GM23338 (cell line): Measurements from ENCODE around the gene MTHFD2L. TPM values are rescaled to one million over a fixed set of nuclear protein-coding genes. Genes with fewer than 3 reads are reported as not detected.

Source experiments
- ATAC-seq: fragments of 200-7000 bp; cut with Tn5 transposase; 3 replicates; pipeline ENCODE4 v1.9.1; 2020
- DNase-seq: peaks from one replicate; pipeline ENCODE4 v3.0.0-alpha.2; 2015; ENCODE audit warnings: low spot score
- H2AFZ ChIP-seq: fragments of 200-600 bp; sonication (generic); 2 replicates; pipeline ENCODE4 v1.8.0; 2016; ENCODE audit warnings: antibody characterized with exemption, mild to moderate bottlenecking, moderate library complexity
- H3F3A ChIP-seq: fragments of 200-600 bp; sonication (generic); replicated peaks from 2 replicates; pipeline ENCODE4 v1.8.0; 2017; ENCODE audit warnings: antibody characterized with exemption, mixed run types, low read depth
- H3K27ac ChIP-seq: fragments of 200-600 bp; sonication (generic); 2 replicates; pipeline ENCODE4 v1.6.1; 2016; ENCODE audit warnings: low read depth
- H3K27me3 ChIP-seq: fragments of 200-600 bp; sonication (generic); 2 replicates; pipeline ENCODE4 v1.8.0; 2016; ENCODE audit warnings: mild to moderate bottlenecking, mixed run types, moderate library complexity; ENCODE audit not compliant: insufficient read depth
- H3K36me3 ChIP-seq: fragments of 200-600 bp; sonication (generic); 2 replicates; pipeline ENCODE4 v1.8.0; 2016; ENCODE audit warnings: mild to moderate bottlenecking; ENCODE audit not compliant: insufficient read depth
- H3K4me1 ChIP-seq: fragments of 200-600 bp; sonication (generic); 2 replicates; pipeline ENCODE4 v1.8.0; 2016; ENCODE audit warnings: mild to moderate bottlenecking, moderate library complexity; ENCODE audit not compliant: insufficient read depth
- H3K4me2 ChIP-seq: fragments of 200-600 bp; sonication (generic); 2 replicates; pipeline ENCODE4 v1.7.1; 2017; ENCODE audit warnings: mixed run types
- H3K4me3 ChIP-seq: fragments of 200-600 bp; sonication (generic); 2 replicates; pipeline ENCODE4 v1.6.1; 2016; ENCODE audit warnings: mixed run types
- H3K79me2 ChIP-seq: fragments of 200-600 bp; sonication (generic); replicated peaks from 2 replicates; pipeline ENCODE4 v1.8.0; 2017; ENCODE audit warnings: mild to moderate bottlenecking; ENCODE audit not compliant: insufficient read depth
- H3K9me2 ChIP-seq: fragments of 200-600 bp; sonication (generic); 2 replicates; pipeline ENCODE4 v1.8.0; 2017; ENCODE audit not compliant: insufficient read depth
- H4K20me1 ChIP-seq: fragments of 200-600 bp; sonication (generic); replicated peaks from 2 replicates; pipeline ENCODE4 v1.8.0; 2017; ENCODE audit warnings: mild to moderate bottlenecking; ENCODE audit not compliant: insufficient read depth
- H3K27ac Mint-ChIP-seq: 2 replicates; pipeline ENCODE4 v1.8.0; 2020; ENCODE audit warnings: inconsistent platforms, mild to moderate bottlenecking, moderate library complexity, mixed read lengths
- H3K27me3 Mint-ChIP-seq: 3 replicates; pipeline ENCODE4 v1.8.0; 2022; ENCODE audit warnings: low read depth, mild to moderate bottlenecking, moderate library complexity, mixed read lengths, inconsistent platforms; ENCODE audit not compliant: insufficient read depth, poor library complexity
- H3K36me3 Mint-ChIP-seq: 3 replicates; pipeline ENCODE4 v1.8.0; 2021; ENCODE audit warnings: low read depth, mild to moderate bottlenecking, inconsistent platforms, moderate library complexity, mixed read lengths
- H3K4me1 Mint-ChIP-seq: 3 replicates; pipeline ENCODE4 v1.8.0; 2020; ENCODE audit warnings: mild to moderate bottlenecking, inconsistent platforms, mixed read lengths
- H3K4me3 Mint-ChIP-seq: 3 replicates; pipeline ENCODE4 v1.8.0; 2021; ENCODE audit warnings: moderate library complexity, mild to moderate bottlenecking, inconsistent platforms, mixed read lengths
- H3K9me3 Mint-ChIP-seq: 3 replicates; pipeline ENCODE4 v1.8.0; 2020; ENCODE audit warnings: moderate library complexity, mild to moderate bottlenecking, inconsistent platforms, mixed read lengths
- CREB1 ChIP-seq: fragments of 250-450 bp; sonication (Bioruptor Pico); IDR thresholded peaks from 2 replicates; pipeline ENCODE4 v1.5.0; 2020; ENCODE audit warnings: low read depth, mild to moderate bottlenecking, moderate library complexity
- CTCF ChIP-seq, 2 experiments: fragments of 200-600 bp in 1 of 2; sonication (generic) in 1 of 2; conservative IDR thresholded peaks; 2 replicates each; pipeline versions ENCODE4 v1.5.1 to v1.6.1; 2016 to 2017; ENCODE audit warnings: antibody characterized with exemption in 2 of 2, low read depth in 2 of 2, mild to moderate bottlenecking in 2 of 2, moderate library complexity in 1 of 2
- ETS1 ChIP-seq: IDR thresholded peaks from 2 replicates; pipeline ENCODE4 v1.6.1; 2016; ENCODE audit warnings: antibody characterized with exemption
- EZH2 ChIP-seq: fragments of 200-600 bp; sonication (generic); IDR thresholded peaks from one replicate; pipeline ENCODE4 v1.8.0; 2017; ENCODE audit warnings: antibody characterized with exemption, mild to moderate bottlenecking, low read depth; ENCODE audit not compliant: unreplicated experiment
- EZH2phosphoT487 ChIP-seq: fragments of 200-600 bp; sonication (generic); IDR thresholded peaks from one replicate; pipeline ENCODE4 v1.8.1; 2018; ENCODE audit warnings: antibody characterized with exemption; ENCODE audit not compliant: unreplicated experiment
- JUNB ChIP-seq: IDR thresholded peaks from one replicate; pipeline ENCODE4 v1.6.1; 2016; ENCODE audit warnings: antibody characterized with exemption; ENCODE audit not compliant: unreplicated experiment
- NANOG ChIP-seq: IDR thresholded peaks from 2 replicates; pipeline ENCODE4 v1.6.1; 2016; ENCODE audit warnings: antibody characterized with exemption, borderline replicate concordance
- POLR2AphosphoS5 ChIP-seq: IDR thresholded peaks from 2 replicates; pipeline ENCODE4 v1.6.1; 2016; ENCODE audit warnings: antibody characterized with exemption, low read depth
- REST ChIP-seq: IDR thresholded peaks from one replicate; pipeline ENCODE4 v1.6.1; 2018; ENCODE audit warnings: antibody characterized with exemption; ENCODE audit not compliant: unreplicated experiment
- STAT1 ChIP-seq: IDR thresholded peaks from one replicate; pipeline ENCODE4 v1.6.1; 2016; ENCODE audit warnings: antibody characterized with exemption; ENCODE audit not compliant: unreplicated experiment
- ZNF114 ChIP-seq: fragments of 250-450 bp; sonication (Bioruptor Pico); IDR thresholded peaks from 2 replicates; pipeline ENCODE4 v1.5.0; 2020; ENCODE audit warnings: mild to moderate bottlenecking, moderate library complexity
- ZNF331 ChIP-seq: fragments of 250-450 bp; sonication (Bioruptor Pico); IDR thresholded peaks from 2 replicates; pipeline ENCODE4 v1.5.0; 2020; ENCODE audit warnings: low read depth, mild to moderate bottlenecking, moderate library complexity
- ZNF462 ChIP-seq: fragments of 250-450 bp; sonication (Bioruptor Pico); IDR thresholded peaks from 2 replicates; pipeline ENCODE4 v1.5.0; 2020; ENCODE audit warnings: mild to moderate bottlenecking, moderate library complexity
- polyA plus RNA-seq: library from polyadenylated mRNA; unstranded; fragments of >200 nt; fragmentation: Nextera tagmentation; extraction: Ambion mirVana; gene quantifications from 2 replicates; pipeline ENCODE4 v1.2.1, GENCODE V29; 2016
- total RNA-seq: library from RNA; depleted of rRNA; stranded (reverse); fragments of >200 nt; shearing (Covaris generic); gene quantifications from 2 replicates; pipeline ENCODE4 v1.2.3, GENCODE V29; 2014

MTHFD2L gene
- total and polyA plus RNA-seq, 2 experiments from 2014 or later = 24.4 to 35.7 TPM

GRCh38 chr4:74166135-74166534, 8.2 kb downstream of the MTHFD2L start:
- Histone ChIP-seq H3K27ac (no peak overlapping the region), H3K4me1 (peaks cover 7% of the 10 kb centered on the region; the same call in 1 of the 2 replicates), H3K36me3 (no peaks in the 10 kb centered on the region; the same call in 1 of the 2 replicates), H4K20me1 (peaks cover 6% of the 10 kb centered on the region), H3K4me3 (no peak overlapping the region), H3K9me2 (no peaks in the 10 kb centered on the region), H3K79me2 (peaks cover 25% of the 10 kb centered on the region), H3K27me3 (no peaks in the 10 kb centered on the region), H2AFZ (no peak overlapping the region), H3F3A (no peaks in the 10 kb centered on the region), H3K4me2 (no peak overlapping the region)
- no peak for TF ChIP-seq ZNF114 (CRISPR knock-in tag)
- TF ChIP-seq ZNF331 (CRISPR knock-in tag) = no peak
- TF ChIP-seq ETS1 = no peak
- no peak for TF ChIP-seq EZH2phosphoT487
- no peak for TF ChIP-seq NANOG
- TF ChIP-seq JUNB = no peak
- no peak for TF ChIP-seq POLR2AphosphoS5
- no peak for TF ChIP-seq ZNF462 (CRISPR knock-in tag)
- no peak for TF ChIP-seq REST
- TF ChIP-seq CTCF (conservative IDR thresholded peaks at IDR 0.05; ENCODE audit: low read depth in 2 of 2) = no peak
- no peak for TF ChIP-seq EZH2
- no peak for TF ChIP-seq STAT1
- TF ChIP-seq CREB1 = no peak
- ATAC-seq (no peak), DNase-seq (no peak)
- Mint-ChIP-seq H3K4me3 (no peak overlapping the region), H3K36me3 (peaks cover 21% of the 10 kb centered on the region; the same call in 2 of the 3 replicates), H3K27me3 (no peaks in the 10 kb centered on the region), H3K27ac (no peak overlapping the region), H3K4me1 (peaks cover 15% of the 10 kb centered on the region), H3K9me3 (no peaks in the 10 kb centered on the region)
